Naive thymus-derived CD8-positive, alpha-beta T cell (primary cell): ENCODE results near the gene CHPT1. TPM values are rescaled to one million over a fixed set of nuclear protein-coding genes. Genes with fewer than 3 reads are reported as not detected.

ENCODE experiments used
- ATAC-seq, 2 donors: fragments of 150-1000 bp; cut with Tn5 transposase in 1 of 2; sonication (Bioruptor Pico), chemical (Tn5 transposase) in 1 of 2; 1 replicate in 1 of 2; 2 replicates in 1 of 2; pipeline ENCODE4 v1.10.0; 2021; ENCODE audit warnings: mild to moderate bottlenecking in 2 of 2, moderate library complexity in 2 of 2
- POLR2A ChIA-PET: fragments of 350-600 bp; sonication (Branson Sonifier 250); formaldehyde crosslinking; loops from one replicate; lab custom pipeline; 2021; ENCODE audit warnings: antibody characterized with exemption; lab: Charles Lee
- DNase-seq, 10 donors: peaks; one replicate each; pipeline versions ENCODE4 v3.0.0 to v3.0.0-alpha.2; 2020 to 2022
- H3K27ac Mint-ChIP-seq, 10 donors: one replicate each; pipeline ENCODE4 v1.8.0; 2020 to 2022; ENCODE audit warnings: mild to moderate bottlenecking in 10 of 10, mixed read lengths in 10 of 10, moderate library complexity in 4 of 10, inconsistent platforms in 1 of 10
- H3K27me3 Mint-ChIP-seq, 5 donors: one replicate each; pipeline ENCODE4 v1.8.0; 2021 to 2022; ENCODE audit warnings: mixed read lengths in 5 of 5
- H3K36me3 Mint-ChIP-seq, 3 donors: one replicate each; pipeline ENCODE4 v1.8.0; 2020 to 2022; ENCODE audit warnings: mixed read lengths in 3 of 3, mild to moderate bottlenecking in 2 of 3, inconsistent platforms in 1 of 3
- H3K4me1 Mint-ChIP-seq, 4 donors: one replicate each; pipeline ENCODE4 v1.8.0; 2021 to 2022; ENCODE audit warnings: mixed read lengths in 4 of 4
- H3K4me3 Mint-ChIP-seq, 10 donors: one replicate each; pipeline ENCODE4 v1.8.0; 2020 to 2022; ENCODE audit warnings: mild to moderate bottlenecking in 10 of 10, mixed read lengths in 10 of 10, moderate library complexity in 6 of 10, inconsistent platforms in 1 of 10
- H3K9me3 Mint-ChIP-seq, 9 donors: one replicate each; pipeline ENCODE4 v1.8.0; 2020 to 2022; ENCODE audit warnings: mixed read lengths in 9 of 9, mild to moderate bottlenecking in 3 of 9, inconsistent platforms in 1 of 9, moderate library complexity in 1 of 9
- polyA plus RNA-seq, 3 donors: library from polyadenylated mRNA; unstranded; fragments of 300-500 nt; fragmentation: Illumina TruSeq; gene quantifications; one replicate each; pipeline ENCODE4 v1.2.3, GENCODE V29; 2021
- total RNA-seq, 8 experiments: library from RNA in 2 of 8; stranded (reverse) in 2 of 8; gene quantifications; one replicate each; pipeline ENCODE4 v1.2.3 and lab custom pipeline; 2021 to 2026

CHPT1 gene
- total and polyA plus RNA-seq, 5 experiments from 2014 or later = 5.4 to 33.6 (median 17.9) TPM

GRCh38 chr12:101775816-101776215, 78.4 kb downstream of the CHPT1 start:
- Mint-ChIP-seq H3K4me1 (peaks cover 5 to 24% (median 7%) of the 10 kb centered on the region in 4 donors), H3K27me3 (no peaks in the 10 kb centered on the region), H3K4me3 (no peak overlapping the region), H3K9me3 (no peaks in the 10 kb centered on the region), H3K36me3 (peaks cover 0 to 62% (median 0%) of the 10 kb centered on the region in 3 donors), H3K27ac (peak overlapping the region in 6 of 10 donors; percentile 4 to 57 (median 20))
- POLR2A ChIA-PET = no interaction called here
- ATAC-seq (no peak), DNase-seq (no peak)

GRCh38 chr12:101777485-101777884, 80.0 kb downstream of the CHPT1 start:
- H3K27ac Mint-ChIP-seq = peak overlapping the region in 7 of 10 donors; percentile 11 to 78 (median 54)
- ATAC-seq (no peak), DNase-seq (no peak)
- POLR2A ChIA-PET = no interaction called here
- no peaks in the 10 kb centered on the region for H3K27me3 Mint-ChIP-seq
- peaks cover 5 to 22% (median 7%) of the 10 kb centered on the region in 4 donors for H3K4me1 Mint-ChIP-seq
- H3K4me3 Mint-ChIP-seq = no peak overlapping the region
- peaks cover 0 to 61% (median 0%) of the 10 kb centered on the region in 3 donors for H3K36me3 Mint-ChIP-seq
- no peaks in the 10 kb centered on the region for H3K9me3 Mint-ChIP-seq

- no peaks in the 10 kb centered on the region for H3K9me3 Mint-ChIP-seq
- ATAC-seq (no peak), DNase-seq (no peak)
- H3K4me1 Mint-ChIP-seq = peaks cover 5 to 24% (median 6%) of the 10 kb centered on the region in 4 donors
- no peaks in the 10 kb centered on the region for H3K27me3 Mint-ChIP-seq
- H3K27ac Mint-ChIP-seq = peak overlapping the region in 2 of 10 donors; percentile 29 to 49
- peaks cover 0 to 63% (median 0%) of the 10 kb centered on the region in 3 donors for H3K36me3 Mint-ChIP-seq
- POLR2A ChIA-PET = no interaction called here
- H3K4me3 Mint-ChIP-seq = no peak overlapping the region
Observed at GRCh38 chr12:101777978-101778377, 80.5 kb downstream of the CHPT1 start.

Other genes with a start within 250 kb of the CHPT1 start
- not detected for gene SPIC, start 222.3 kb upstream of the CHPT1 start, total RNA-seq
- gene SPIC, start 222.3 kb upstream of the CHPT1 start, polyA plus RNA-seq = not detected
- not detected for gene MYBPC1, start 102.7 kb upstream of the CHPT1 start, total RNA-seq
- not detected for gene MYBPC1, start 102.7 kb upstream of the CHPT1 start, polyA plus RNA-seq
- gene SYCP3, start 41.8 kb downstream of the CHPT1 start, total RNA-seq = 1 to 10 TPM in 1 of 2 experiments, under 1 TPM in 1; 0.71 to 1.6 TPM
- gene SYCP3, start 41.8 kb downstream of the CHPT1 start, polyA plus RNA-seq = under 1 TPM in 2 of 3 donors, not detected in 1; 0.07 to 0.32 TPM
- gene GNPTAB, start 133.3 kb downstream of the CHPT1 start, total RNA-seq = 10 to 100 TPM; 55.9 to 64.2 TPM
- gene GNPTAB, start 133.3 kb downstream of the CHPT1 start, polyA plus RNA-seq = 10 to 100 TPM; 25.9 to 43.5 (median 40.9) TPM
- 1 to 10 TPM; 1.6 to 3.3 TPM for gene DRAM1, start 179.9 kb downstream of the CHPT1 start, total RNA-seq
- 1 to 10 TPM; 1.2 to 1.8 (median 1.5) TPM for gene DRAM1, start 179.9 kb downstream of the CHPT1 start, polyA plus RNA-seq